ENCODE data around the gene NTSR1.

NTSR1 gene

DNA sequence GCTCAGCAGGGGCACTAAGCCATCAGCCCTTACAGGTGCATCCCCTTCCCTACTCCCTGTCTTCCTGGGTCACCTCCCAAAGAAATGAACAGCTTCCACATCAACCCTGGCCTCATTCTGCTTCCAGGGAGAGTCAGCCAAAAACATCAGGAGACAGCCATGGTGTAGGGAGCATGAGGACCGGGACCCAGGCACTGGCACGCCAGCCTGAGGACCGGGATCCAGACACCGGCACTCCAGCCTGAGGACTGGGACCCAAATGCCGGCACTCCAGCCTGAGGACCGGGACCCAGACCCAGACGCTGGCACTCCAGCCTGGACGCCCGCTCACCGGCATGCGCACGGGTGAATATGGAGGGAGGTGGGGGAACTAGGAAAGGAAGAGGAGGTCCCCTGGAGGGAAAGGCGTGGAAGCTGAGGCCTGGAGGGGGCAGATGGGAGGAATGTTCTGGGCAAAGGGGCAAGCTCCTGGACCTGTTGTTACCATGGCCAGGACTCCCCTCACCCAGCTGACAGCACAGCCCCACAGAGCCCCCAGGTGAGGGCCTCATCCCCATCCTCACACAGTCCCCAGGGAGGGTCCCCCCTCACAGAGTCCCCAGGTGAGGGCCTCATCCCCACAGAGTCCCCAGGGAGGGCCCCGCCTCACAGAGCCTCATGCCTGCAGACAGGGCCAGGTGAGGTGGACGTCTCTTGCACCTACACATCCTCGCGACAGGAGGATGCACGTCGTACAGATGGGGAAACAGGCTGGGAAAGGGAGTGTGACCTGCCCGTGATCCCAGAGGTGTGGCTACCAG, 61.7 kb downstream of the NTSR1 start:
- H3K4me1 Mint-ChIP-seq (ENCODE audit: low read depth) = peaks cover 24% of the 10 kb centered on the region
- H3K4me3 Mint-ChIP-seq = no peak overlapping the region
- no peak overlapping the region for H3K27ac Mint-ChIP-seq
- H3K9me3 Mint-ChIP-seq = no peaks in the 10 kb centered on the region
- DNase-seq = no peak
- no peaks in the 10 kb centered on the region for H3K36me3 Mint-ChIP-seq (ENCODE audit: low read depth)
- no peaks in the 10 kb centered on the region for H3K27me3 Mint-ChIP-seq

- H3K4me3 Mint-ChIP-seq = no peak overlapping the region
- no peaks in the 10 kb centered on the region for H3K9me3 Mint-ChIP-seq
- no peaks in the 10 kb centered on the region for H3K27me3 Mint-ChIP-seq
- H3K27ac Mint-ChIP-seq = no peak overlapping the region
- no peak for DNase-seq
- no peaks in the 10 kb centered on the region for H3K36me3 Mint-ChIP-seq (ENCODE audit: low read depth)
- peaks cover 30% of the 10 kb centered on the region for H3K4me1 Mint-ChIP-seq (ENCODE audit: low read depth)
These were observed 62.3 kb downstream of the NTSR1 start for GRCh38 chr20:62770916-62771315.

DNA sequence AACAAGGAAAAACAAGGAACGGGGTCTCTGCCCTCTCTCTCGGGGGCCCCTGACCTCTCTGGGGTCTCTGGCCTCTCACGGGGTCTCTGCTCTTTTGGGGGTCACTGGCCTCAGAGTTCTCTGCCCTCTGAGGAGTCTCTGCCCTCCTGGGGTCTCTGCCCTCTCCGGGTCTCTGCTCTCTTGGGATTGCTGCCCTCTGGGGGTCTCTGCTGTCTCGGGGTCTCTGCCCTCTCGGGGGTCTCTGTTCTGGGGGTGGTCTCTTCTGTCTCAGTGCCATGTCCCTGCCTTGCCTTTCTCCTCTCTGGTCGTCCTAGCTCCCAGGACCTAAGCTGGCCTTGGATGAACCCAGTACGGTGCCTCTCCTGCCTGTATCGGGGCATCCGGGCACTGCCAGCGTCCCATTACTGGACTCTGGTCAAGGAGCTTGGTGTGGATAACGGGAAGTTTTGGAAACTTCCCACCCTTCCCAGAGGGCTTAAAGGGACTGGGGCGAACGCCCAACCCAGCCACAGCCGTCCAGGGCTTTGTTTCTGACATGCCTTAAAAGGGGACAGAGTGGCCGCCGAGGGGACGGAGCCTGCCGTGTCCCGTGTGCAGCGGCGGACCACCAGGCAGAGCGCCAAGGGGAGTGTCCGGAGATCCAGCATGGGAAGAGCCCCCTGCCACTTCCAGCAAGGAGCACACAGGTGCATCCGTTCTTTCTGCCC, 62.9 kb downstream of the NTSR1 start:
- Mint-ChIP-seq H3K27ac (no peak overlapping the region), H3K4me1 (ENCODE audit: low read depth) (peaks cover 37% of the 10 kb centered on the region), H3K9me3 (no peaks in the 10 kb centered on the region), H3K36me3 (ENCODE audit: low read depth) (no peaks in the 10 kb centered on the region), H3K27me3 (no peaks in the 10 kb centered on the region), H3K4me3 (no peak overlapping the region)
- DNase-seq = no peak

GRCh38 chr20:62772103-62772611, 63.5 kb downstream of the NTSR1 start:
- Mint-ChIP-seq H3K4me1 (ENCODE audit: low read depth) (peaks cover 41% of the 10 kb centered on the region), H3K36me3 (ENCODE audit: low read depth) (no peaks in the 10 kb centered on the region), H3K27ac (no peak overlapping the region), H3K9me3 (no peaks in the 10 kb centered on the region), H3K4me3 (no peak overlapping the region), H3K27me3 (no peaks in the 10 kb centered on the region)
- DNase-seq = no peak

- DNase-seq = no peak
- Mint-ChIP-seq H3K4me3 (no peak overlapping the region), H3K36me3 (ENCODE audit: low read depth) (no peaks in the 10 kb centered on the region), H3K27me3 (no peaks in the 10 kb centered on the region), H3K4me1 (ENCODE audit: low read depth) (peaks cover 43% of the 10 kb centered on the region), H3K9me3 (no peaks in the 10 kb centered on the region), H3K27ac (no peak overlapping the region)
These were observed 64.0 kb downstream of the NTSR1 start for GRCh38 chr20:62772619-62772989.

GRCh38 chr20:62772990-62773844, 64.6 kb downstream of the NTSR1 start:
- H3K27me3 Mint-ChIP-seq = no peaks in the 10 kb centered on the region
- no peak overlapping the region for H3K4me3 Mint-ChIP-seq
- H3K27ac Mint-ChIP-seq = no peak overlapping the region
- H3K9me3 Mint-ChIP-seq = no peaks in the 10 kb centered on the region
- DNase-seq = no peak
- peaks cover 43% of the 10 kb centered on the region for H3K4me1 Mint-ChIP-seq (ENCODE audit: low read depth)
- H3K36me3 Mint-ChIP-seq (ENCODE audit: low read depth) = no peaks in the 10 kb centered on the region

GRCh38 chr20:62773845-62774714, 65.4 kb downstream of the NTSR1 start:
- no peaks in the 10 kb centered on the region for H3K36me3 Mint-ChIP-seq (ENCODE audit: low read depth)
- no peak overlapping the region for H3K4me3 Mint-ChIP-seq
- no peaks in the 10 kb centered on the region for H3K9me3 Mint-ChIP-seq
- peaks cover 43% of the 10 kb centered on the region for H3K4me1 Mint-ChIP-seq (ENCODE audit: low read depth)
- no peak for DNase-seq
- H3K27ac Mint-ChIP-seq = peak overlapping the region; percentile 69
- no peaks in the 10 kb centered on the region for H3K27me3 Mint-ChIP-seq

GRCh38 chr20:62774762-62775161, 66.1 kb downstream of the NTSR1 start:
- DNase-seq = no peak
- Mint-ChIP-seq H3K4me1 (ENCODE audit: low read depth) (peaks cover 43% of the 10 kb centered on the region), H3K27me3 (no peaks in the 10 kb centered on the region), H3K9me3 (no peaks in the 10 kb centered on the region), H3K36me3 (ENCODE audit: low read depth) (no peaks in the 10 kb centered on the region), H3K27ac (peak overlapping the region; percentile 69), H3K4me3 (no peak overlapping the region)

- Mint-ChIP-seq H3K4me3 (no peak overlapping the region), H3K9me3 (no peaks in the 10 kb centered on the region)
These were observed 66.6 kb downstream of the NTSR1 start for GRCh38 chr20:62775206-62775605.

DNA sequence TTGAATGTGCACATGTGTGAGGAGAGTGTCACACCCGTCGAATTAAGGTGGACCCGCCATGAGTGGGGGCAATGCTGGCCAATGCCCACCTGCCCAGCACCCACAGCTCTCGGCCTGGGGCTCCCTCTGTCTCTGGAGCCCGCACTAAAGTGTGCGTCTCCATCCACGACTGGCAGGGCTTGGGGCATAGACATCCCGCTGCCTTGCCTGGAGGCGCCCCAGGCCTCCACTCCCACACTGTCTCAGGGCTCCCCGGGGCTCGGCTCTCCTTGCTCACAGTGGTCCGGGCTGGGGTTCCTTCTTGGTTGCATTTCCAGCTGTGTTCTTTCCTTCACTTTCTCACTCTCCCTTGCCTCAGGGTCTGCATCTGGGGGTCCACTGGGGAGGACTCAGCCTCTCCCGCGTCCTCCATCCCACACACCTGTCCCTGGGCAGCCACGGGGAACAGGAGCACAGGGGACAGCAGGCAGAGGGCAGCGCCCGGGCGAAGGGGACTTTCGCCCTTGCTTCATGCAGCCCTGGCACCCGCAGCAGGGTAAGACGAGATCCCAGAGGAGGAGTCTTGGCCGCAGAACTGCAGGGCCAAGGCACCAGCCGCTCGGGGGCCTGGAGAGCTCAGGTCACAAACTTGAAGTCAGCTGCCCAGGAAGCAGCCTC, 67.5 kb downstream of the NTSR1 start:
- Mint-ChIP-seq H3K36me3 (ENCODE audit: low read depth) (no peaks in the 10 kb centered on the region), H3K27me3 (no peaks in the 10 kb centered on the region), H3K4me1 (ENCODE audit: low read depth) (peaks cover 43% of the 10 kb centered on the region), H3K4me3 (peak overlapping the region; percentile 52), H3K9me3 (no peaks in the 10 kb centered on the region), H3K27ac (peak overlapping the region; percentile 95)
- no peak for DNase-seq

More at GRCh38 chr20:62775206-62775605, 66.6 kb downstream of the NTSR1 start:
- Mint-ChIP-seq H3K27me3 (no peaks in the 10 kb centered on the region), H3K4me1 (ENCODE audit: low read depth) (peaks cover 43% of the 10 kb centered on the region), H3K27ac (peak overlapping the region; percentile 69), H3K36me3 (ENCODE audit: low read depth) (no peaks in the 10 kb centered on the region)
- DNase-seq = no peak

GRCh38 chr20:62776692-62777527, 68.3 kb downstream of the NTSR1 start:
- peak overlapping the region; percentile 95 for H3K27ac Mint-ChIP-seq
- H3K4me3 Mint-ChIP-seq = peak overlapping the region; percentile 52
- no peaks in the 10 kb centered on the region for H3K9me3 Mint-ChIP-seq
- DNase-seq = peak; percentile 70
- peaks cover 43% of the 10 kb centered on the region for H3K4me1 Mint-ChIP-seq (ENCODE audit: low read depth)
- no peaks in the 10 kb centered on the region for H3K27me3 Mint-ChIP-seq
- no peaks in the 10 kb centered on the region for H3K36me3 Mint-ChIP-seq (ENCODE audit: low read depth)

- peak overlapping the region; percentile 95 for H3K27ac Mint-ChIP-seq
- DNase-seq = no peak
- peaks cover 43% of the 10 kb centered on the region for H3K4me1 Mint-ChIP-seq (ENCODE audit: low read depth)
- H3K9me3 Mint-ChIP-seq = no peaks in the 10 kb centered on the region
- no peaks in the 10 kb centered on the region for H3K27me3 Mint-ChIP-seq
- no peak overlapping the region for H3K4me3 Mint-ChIP-seq
- no peaks in the 10 kb centered on the region for H3K36me3 Mint-ChIP-seq (ENCODE audit: low read depth)
These were observed 68.8 kb downstream of the NTSR1 start for GRCh38 chr20:62777528-62777830.

DNA sequence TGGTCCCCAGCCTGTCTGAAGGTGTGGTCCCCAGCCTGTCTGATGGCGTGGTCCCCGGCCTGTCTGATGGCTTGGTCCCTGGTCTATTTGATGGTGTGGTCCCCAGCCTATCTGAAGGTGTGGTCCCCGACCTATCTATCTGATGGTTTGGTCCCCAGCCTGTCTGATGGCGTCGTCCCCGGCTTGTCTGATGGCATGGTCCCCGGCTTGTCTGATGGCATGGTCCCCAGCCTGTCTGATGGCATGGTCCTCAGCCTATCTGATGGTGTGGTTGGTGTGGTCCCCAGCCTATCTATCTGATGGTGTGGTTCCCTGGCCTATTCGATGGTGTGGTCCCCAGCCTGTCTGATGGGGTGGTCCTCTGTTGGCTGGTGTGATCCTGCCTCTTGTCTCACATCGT, 69.4 kb downstream of the NTSR1 start:
- Mint-ChIP-seq H3K36me3 (ENCODE audit: low read depth) (no peaks in the 10 kb centered on the region), H3K4me1 (ENCODE audit: low read depth) (peaks cover 40% of the 10 kb centered on the region), H3K9me3 (no peaks in the 10 kb centered on the region), H3K27ac (peak overlapping the region; percentile 26), H3K27me3 (no peaks in the 10 kb centered on the region), H3K4me3 (no peak overlapping the region)
- no peak for DNase-seq
